GM10248 (cell line): ENCODE results near the gene ETV2.

Experiments used
- CTCF ChIA-PET: fragments of 300-600 bp; sonication (Branson Sonifier 250); formaldehyde crosslinking; extraction: SDS; loops from one replicate; lab custom pipeline; 2021; ENCODE audit warnings: antibody characterized with exemption; lab: Yijun Ruan, JAX
- POLR2A ChIA-PET: fragments of 350-650 bp; sonication (Branson Sonifier 250); formaldehyde crosslinking; extraction: SDS; loops from one replicate; lab custom pipeline; 2020; ENCODE audit warnings: antibody characterized with exemption; lab: Yijun Ruan, JAX
- DNase-seq: peaks from one replicate; pipeline ENCODE4 v3.0.0; 2012; ENCODE audit errors: extremely low spot score
- CTCF ChIP-seq: IDR thresholded peaks from 2 replicates; pipeline ENCODE4 v1.5.1; 2012; ENCODE audit warnings: mild to moderate bottlenecking, low read depth; ENCODE audit errors: extremely low read depth, missing control alignments, control extremely low read depth

ETV2 gene

GRCh38 chr19:35615036-35615435 lies 26.5 kb upstream of the ETV2 start:
- CTCF ChIA-PET, result interaction anchor here (1.3 to 1.6 kb wide), 2 partner anchors 9 to 66 kb away, joined by 4 to 6 read pairs; no protein-coding TSS in a partner anchor
- no peak for DNase-seq
- POLR2A ChIA-PET, result interaction anchor here (1.0 kb wide), 1 partner anchor 29 kb away, joined by 4 read pairs; no protein-coding TSS in a partner anchor
- no peak for TF ChIP-seq CTCF

GRCh38 chr19:35618857-35619256 lies 22.7 kb upstream of the ETV2 start:
- peak; percentile 12 for TF ChIP-seq CTCF
- POLR2A ChIA-PET, result no interaction called here
- CTCF ChIA-PET, result interaction anchor here (1.2 kb wide), 2 partner anchors 11 to 13 kb away, joined by 3 read pairs; no protein-coding TSS in a partner anchor
- no peak for DNase-seq

- ChIA-PET CTCF (interaction anchor here (1.2 kb wide), 1 partner anchor 11 kb away, joined by 3 read pairs; no protein-coding TSS in a partner anchor), POLR2A (no interaction called here)
- DNase-seq, result no peak
- no peak for TF ChIP-seq CTCF
Measured at GRCh38 chr19:35619290-35619923, 22.1 kb upstream of the ETV2 start.

- no peak for DNase-seq
- ChIA-PET POLR2A (no interaction called here), CTCF (interaction anchor here (1.2 kb wide), 1 partner anchor 12 kb away, joined by 3 read pairs; no protein-coding TSS in a partner anchor)
- TF ChIP-seq CTCF, result no peak
Measured at GRCh38 chr19:35620001-35620400, 21.5 kb upstream of the ETV2 start.

- no peak for TF ChIP-seq CTCF
- ChIA-PET POLR2A (no interaction called here), CTCF (interaction anchor here (0.9 to 3.1 kb wide), 3 partner anchors 9 to 73 kb away, joined by 3 to 9 read pairs (median 6); partner anchors contain the start of gene HAUS5)
- DNase-seq, result no peak
Measured at GRCh38 chr19:35621708-35622107, 19.8 kb upstream of the ETV2 start.

GRCh38 chr19:35622750-35623149 lies 18.8 kb upstream of the ETV2 start:
- ChIA-PET CTCF (interaction anchor here (2.1 to 3.1 kb wide), 2 partner anchors 10 to 74 kb away, joined by 6 to 9 read pairs; partner anchors contain the start of gene HAUS5), POLR2A (no interaction called here)
- DNase-seq, result no peak
- no peak for TF ChIP-seq CTCF
